ENCODE data around the gene PMIS2.

PMIS2 gene

GRCh38 chr19:35620001-35620400 lies 34.0 kb downstream of the PMIS2 start:
- DNase-seq (ENCODE audit: extremely low read depth, insufficient read length) = no peak
- TF ChIP-seq CTCF (IDR thresholded peaks at IDR 0.05; ENCODE audit: insufficient read depth, low read length, poor library complexity, severe bottlenecking) = no peak
- Histone ChIP-seq H3K27me3 (replicated peaks; ENCODE audit: control insufficient read depth, insufficient read depth, low read length) (no peaks in the 10 kb centered on the region), H3K4me3 (replicated peaks; ENCODE audit: low read depth, low read length) (no peak overlapping the region), H3K36me3 (ENCODE audit: control insufficient read depth, insufficient read depth, low read length) (peaks cover 34% of the 10 kb centered on the region)

- no peak for DNase-seq (ENCODE audit: extremely low read depth, insufficient read length)
- H3K36me3 ChIP-seq (ENCODE audit: control insufficient read depth, insufficient read depth, low read length) = peaks cover 28% of the 10 kb centered on the region
- no peaks in the 10 kb centered on the region for H3K27me3 ChIP-seq (replicated peaks; ENCODE audit: control insufficient read depth, insufficient read depth, low read length)
- H3K4me3 ChIP-seq (replicated peaks; ENCODE audit: low read depth, low read length) = no peak overlapping the region
- TF ChIP-seq CTCF (IDR thresholded peaks at IDR 0.05; ENCODE audit: insufficient read depth, low read length, poor library complexity, severe bottlenecking) = no peak
Measured at GRCh38 chr19:35621708-35622107, 35.7 kb downstream of the PMIS2 start.

GRCh38 chr19:35622750-35623149 lies 36.8 kb downstream of the PMIS2 start:
- H3K36me3 ChIP-seq (ENCODE audit: control insufficient read depth, insufficient read depth, low read length) = peaks cover 20% of the 10 kb centered on the region
- no peak overlapping the region for H3K4me3 ChIP-seq (replicated peaks; ENCODE audit: low read depth, low read length)
- DNase-seq (ENCODE audit: extremely low read depth, insufficient read length) = no peak
- no peak for TF ChIP-seq CTCF (IDR thresholded peaks at IDR 0.05; ENCODE audit: insufficient read depth, low read length, poor library complexity, severe bottlenecking)
- no peaks in the 10 kb centered on the region for H3K27me3 ChIP-seq (replicated peaks; ENCODE audit: control insufficient read depth, insufficient read depth, low read length)

GRCh38 chr19:35623327-35624010 lies 37.5 kb downstream of the PMIS2 start:
- Histone ChIP-seq H3K4me3 (replicated peaks; ENCODE audit: low read depth, low read length) (no peak overlapping the region), H3K27me3 (replicated peaks; ENCODE audit: control insufficient read depth, insufficient read depth, low read length) (no peaks in the 10 kb centered on the region), H3K36me3 (ENCODE audit: control insufficient read depth, insufficient read depth, low read length) (peaks cover 19% of the 10 kb centered on the region)
- no peak for TF ChIP-seq CTCF (IDR thresholded peaks at IDR 0.05; ENCODE audit: insufficient read depth, low read length, poor library complexity, severe bottlenecking)
- DNase-seq (ENCODE audit: extremely low read depth, insufficient read length) = no peak

GRCh38 chr19:35628264-35628564 lies 42.2 kb downstream of the PMIS2 start:
- Histone ChIP-seq H3K27me3 (replicated peaks; ENCODE audit: control insufficient read depth, insufficient read depth, low read length) (no peaks in the 10 kb centered on the region), H3K36me3 (ENCODE audit: control insufficient read depth, insufficient read depth, low read length) (peaks cover 22% of the 10 kb centered on the region)
- DNase-seq (ENCODE audit: extremely low read depth, insufficient read length) = no peak

More at GRCh38 chr19:35628264-35628564, 42.2 kb downstream of the PMIS2 start:
- TF ChIP-seq CTCF (IDR thresholded peaks at IDR 0.05; ENCODE audit: insufficient read depth, low read length, poor library complexity, severe bottlenecking) = no peak
- H3K4me3 ChIP-seq (replicated peaks; ENCODE audit: low read depth, low read length) = peak overlapping the region; percentile 85
